Activated B cell treated with CpG ODN at 0.5 μM for 24 hours (primary cell): ENCODE results near the gene MUC12. TPM values are rescaled to one million over a fixed set of nuclear protein-coding genes. Genes with fewer than 3 reads are reported as not detected.
"Not testable (repeated sequence)": the region's sequence is repeated elsewhere in the genome, so short reads cannot be mapped to it uniquely, and the experiment has no call there.

Source experiments
- ATAC-seq: fragments of 200-7000 bp; cut with Tn5 transposase; one replicate; pipeline ENCODE4 v1.10.0; 2021; ENCODE audit warnings: low read depth, mild to moderate bottlenecking, moderate library complexity
- CTCF ChIA-PET: fragments of 350-600 bp; sonication (Branson Sonifier 250); formaldehyde crosslinking; loops from one replicate; lab custom pipeline; 2021; ENCODE audit warnings: antibody characterized with exemption; lab: Charles Lee
- POLR2A ChIA-PET: fragments of 350-600 bp; sonication (Branson Sonifier 250); formaldehyde crosslinking; loops from one replicate; lab custom pipeline; 2021; ENCODE audit warnings: antibody characterized with exemption; lab: Charles Lee
- DNase-seq: peaks from one replicate; pipeline ENCODE4 v3.0.0; 2022
- H3K27ac Mint-ChIP-seq: one replicate; pipeline ENCODE4 v1.8.0; 2020; ENCODE audit warnings: mixed read lengths
- H3K27me3 Mint-ChIP-seq: one replicate; pipeline ENCODE4 v1.8.0; 2021; ENCODE audit warnings: mixed read lengths
- H3K36me3 Mint-ChIP-seq: one replicate; pipeline ENCODE4 v1.8.0; 2021; ENCODE audit warnings: low read depth, mixed read lengths
- H3K4me1 Mint-ChIP-seq: one replicate; pipeline ENCODE4 v1.8.0; 2021; ENCODE audit warnings: mixed read lengths
- H3K4me3 Mint-ChIP-seq: one replicate; pipeline ENCODE4 v1.8.0; 2020; ENCODE audit warnings: mild to moderate bottlenecking, mixed read lengths
- H3K9me3 Mint-ChIP-seq: one replicate; pipeline ENCODE4 v1.8.0; 2020; ENCODE audit warnings: mixed read lengths
- CTCF ChIP-seq: fragments of 200-600 bp; IDR thresholded peaks from one replicate; pipeline ENCODE4 v1.8.0; 2022; ENCODE audit warnings: antibody characterized with exemption, mild to moderate bottlenecking
- intact Hi-C: fragments of 100-400 bp; cut with micrococcal nuclease; formaldehyde crosslinking; loops from one replicate; pipeline ENCODE4 v1.15.1; 2024
- total RNA-seq: library from RNA; stranded (reverse); gene quantifications from 2 replicates; pipeline ENCODE4 v1.2.3, GENCODE V29; 2022

MUC12 gene
- not detected in 2 replicates for total RNA-seq

- H3K9me3 Mint-ChIP-seq: peaks cover 2% of the 10 kb centered on the region
- TF ChIP-seq CTCF: no peak
- H3K27ac Mint-ChIP-seq: no peak within 1 kb of the TSS
- no peak for DNase-seq
- H3K27me3 Mint-ChIP-seq: peaks cover 64% of the 10 kb centered on the region
- H3K4me1 Mint-ChIP-seq: peaks cover 17% of the 10 kb centered on the region
- intact Hi-C loops: no loop called here
- POLR2A ChIA-PET: no interaction called here
- CTCF ChIA-PET: no interaction called here
- ATAC-seq: no peak
- H3K4me3 Mint-ChIP-seq: no peak within 1 kb of the TSS
- H3K36me3 Mint-ChIP-seq: no peaks in the 10 kb centered on the region
Measured at GRCh38 chr7:100969066-100969615, at the start of gene MUC12. TSS of gene MUC12 (plus strand) at chr7:100969565. CDS start at chr7:100969623, 58 bp downstream.

GRCh38 chr7:100919779-100920437 lies 49.5 kb upstream of the MUC12 start:
- POLR2A ChIA-PET, DNase-seq, CTCF ChIA-PET, ATAC-seq, intact Hi-C loops, H3K9me3 Mint-ChIP-seq, H3K27ac Mint-ChIP-seq, H3K4me3 Mint-ChIP-seq, H3K4me1 Mint-ChIP-seq, H3K36me3 Mint-ChIP-seq: not testable (repeated sequence)
- H3K27me3 Mint-ChIP-seq: peaks cover 28% of the 10 kb centered on the region

- TF ChIP-seq CTCF: no peak
- no peak for DNase-seq
- H3K27ac Mint-ChIP-seq: no peak overlapping the region
- POLR2A ChIA-PET: no interaction called here
- no peak overlapping the region for H3K4me3 Mint-ChIP-seq
- intact Hi-C loops: no loop called here
- H3K9me3 Mint-ChIP-seq: no peaks in the 10 kb centered on the region
- peaks cover 25% of the 10 kb centered on the region for H3K27me3 Mint-ChIP-seq
- H3K36me3 Mint-ChIP-seq: no peaks in the 10 kb centered on the region
- no peak for ATAC-seq
- CTCF ChIA-PET: no interaction called here
- peaks cover 1% of the 10 kb centered on the region for H3K4me1 Mint-ChIP-seq
Measured at GRCh38 chr7:100921039-100921438, 48.3 kb upstream of the MUC12 start.

- intact Hi-C loops, CTCF ChIA-PET, POLR2A ChIA-PET, H3K4me3 Mint-ChIP-seq, ATAC-seq, H3K27ac Mint-ChIP-seq, H3K4me1 Mint-ChIP-seq, H3K9me3 Mint-ChIP-seq, H3K36me3 Mint-ChIP-seq, DNase-seq: not testable (repeated sequence)
- H3K27me3 Mint-ChIP-seq: peaks cover 20% of the 10 kb centered on the region
Measured at GRCh38 chr7:100923616-100924015, 45.7 kb upstream of the MUC12 start.

GRCh38 chr7:100929808-100930174 lies 39.6 kb upstream of the MUC12 start:
- CTCF ChIA-PET: no interaction called here
- Mint-ChIP-seq H3K9me3 (peaks cover 4% of the 10 kb centered on the region), H3K27ac (no peak overlapping the region), H3K36me3 (no peaks in the 10 kb centered on the region), H3K4me1 (no peaks in the 10 kb centered on the region), H3K4me3 (no peak overlapping the region), H3K27me3 (peaks cover 14% of the 10 kb centered on the region)
- ATAC-seq (no peak), DNase-seq (no peak)
- intact Hi-C loops: no loop called here
- POLR2A ChIA-PET: no interaction called here
- no peak for TF ChIP-seq CTCF

GRCh38 chr7:100933734-100934133 lies 35.6 kb upstream of the MUC12 start:
- ATAC-seq: no peak
- intact Hi-C loops: no loop called here
- H3K27me3 Mint-ChIP-seq: peaks cover 19% of the 10 kb centered on the region
- DNase-seq: no peak
- TF ChIP-seq CTCF: no peak
- no peaks in the 10 kb centered on the region for H3K4me1 Mint-ChIP-seq
- POLR2A ChIA-PET: no interaction called here
- H3K4me3 Mint-ChIP-seq: no peak overlapping the region
- CTCF ChIA-PET: no interaction called here
- peaks cover 6% of the 10 kb centered on the region for H3K9me3 Mint-ChIP-seq
- H3K27ac Mint-ChIP-seq: no peak overlapping the region
- no peaks in the 10 kb centered on the region for H3K36me3 Mint-ChIP-seq

GRCh38 chr7:100935381-100935780 lies 34.0 kb upstream of the MUC12 start:
- H3K4me1 Mint-ChIP-seq, ATAC-seq, H3K4me3 Mint-ChIP-seq, DNase-seq, POLR2A ChIA-PET, CTCF ChIA-PET, H3K36me3 Mint-ChIP-seq, H3K27ac Mint-ChIP-seq, intact Hi-C loops: not testable (repeated sequence)
- H3K9me3 Mint-ChIP-seq: peaks cover 12% of the 10 kb centered on the region
- peaks cover 12% of the 10 kb centered on the region for H3K27me3 Mint-ChIP-seq

- H3K27me3 Mint-ChIP-seq, DNase-seq, H3K36me3 Mint-ChIP-seq, CTCF ChIA-PET, H3K4me1 Mint-ChIP-seq, intact Hi-C loops, H3K27ac Mint-ChIP-seq, ATAC-seq, H3K4me3 Mint-ChIP-seq: not testable (repeated sequence)
- H3K9me3 Mint-ChIP-seq: peaks cover 12% of the 10 kb centered on the region
- POLR2A ChIA-PET: interaction anchor here (0.6 kb wide), 1 partner anchor 35 kb away, joined by 3 read pairs; no protein-coding TSS in a partner anchor
Measured at GRCh38 chr7:100936167-100936566, 33.2 kb upstream of the MUC12 start.
